Duodenal mucosa (tissue), 2 donors: ENCODE results near the gene ATP2B3.

Experiments
- H3K27ac ChIP-seq: one replicate; pipeline ENCODE4 v1.7.0; 2013; ENCODE audit warnings: low read depth, low read length
- H3K27me3 ChIP-seq, 2 donors: one replicate each; pipeline ENCODE4 v1.7.0; 2013; ENCODE audit warnings: low read length in 2 of 2, control low read depth in 1 of 2; ENCODE audit not compliant: insufficient read depth in 2 of 2, control insufficient read depth in 1 of 2
- H3K36me3 ChIP-seq, 2 donors: one replicate each; pipeline ENCODE4 v1.7.0; 2013; ENCODE audit warnings: low read length in 2 of 2, control low read depth in 1 of 2; ENCODE audit not compliant: insufficient read depth in 2 of 2, control insufficient read depth in 1 of 2
- H3K4me1 ChIP-seq, 2 donors: one replicate each; pipeline ENCODE4 v1.7.0; 2013; ENCODE audit warnings: low read length in 2 of 2, control low read depth in 1 of 2; ENCODE audit not compliant: insufficient read depth in 2 of 2, control insufficient read depth in 1 of 2
- H3K4me3 ChIP-seq, 2 donors: one replicate each; pipeline ENCODE4 v1.7.0; 2013; ENCODE audit warnings: low read length in 2 of 2, low read depth in 1 of 2
- H3K9ac ChIP-seq, 2 donors: one replicate each; pipeline ENCODE4 v1.7.0; 2013; ENCODE audit warnings: low read length in 2 of 2, low read depth in 1 of 2
- H3K9me3 ChIP-seq, 2 donors: one replicate each; pipeline ENCODE4 v1.7.0; 2013; ENCODE audit warnings: low read length in 2 of 2, control low read depth in 1 of 2; ENCODE audit not compliant: control insufficient read depth in 1 of 2

Gene ATP2B3

DNA sequence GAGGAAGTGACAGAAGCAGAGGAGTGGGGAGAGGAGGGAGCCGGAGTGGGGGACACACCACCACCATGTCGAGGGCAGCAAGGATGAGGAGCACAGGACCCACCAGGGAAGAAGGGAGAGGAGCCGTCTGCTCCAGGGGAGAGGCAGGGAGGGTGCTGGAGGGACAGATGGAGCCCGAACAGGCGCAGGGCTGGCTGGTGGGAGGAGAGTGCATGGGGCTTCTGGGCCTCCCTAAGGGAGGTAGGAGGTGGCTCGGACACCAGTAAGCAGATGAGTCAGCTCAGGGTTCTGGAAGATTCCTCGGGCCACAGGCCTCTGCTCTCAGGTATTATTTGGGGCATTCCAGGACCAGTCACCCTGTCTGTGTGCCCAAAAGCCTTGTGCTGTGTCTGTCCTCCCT lies 29.8 kb downstream of the ATP2B3 start:
- Histone ChIP-seq H3K4me1 (no peaks in the 10 kb centered on the region), H3K27me3 (no peaks in the 10 kb centered on the region), H3K4me3 (no peak overlapping the region), H3K36me3 (no peaks in the 10 kb centered on the region), H3K9ac (no peak overlapping the region), H3K27ac (no peak overlapping the region), H3K9me3 (no peaks in the 10 kb centered on the region)

DNA sequence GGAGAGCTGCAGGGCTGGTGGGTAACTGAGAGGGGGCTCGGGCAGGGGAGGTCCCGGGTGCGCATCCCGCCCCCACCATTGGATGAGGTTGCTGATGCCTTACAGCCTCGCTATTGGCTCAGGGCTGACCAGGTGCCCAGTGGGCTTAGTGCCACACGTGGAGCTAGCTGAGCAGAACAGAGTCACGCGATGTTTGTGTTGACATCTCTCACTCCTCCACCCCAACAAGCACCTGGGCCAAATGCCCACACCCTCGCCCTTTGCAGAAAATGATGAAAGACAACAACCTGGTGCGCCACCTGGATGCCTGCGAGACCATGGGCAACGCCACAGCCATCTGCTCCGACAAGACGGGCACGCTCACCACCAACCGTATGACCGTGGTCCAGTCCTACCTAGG lies 31.8 kb downstream of the ATP2B3 start:
- H3K36me3 ChIP-seq = no peaks in the 10 kb centered on the region
- no peak overlapping the region for H3K27ac ChIP-seq
- H3K9ac ChIP-seq = no peak overlapping the region
- no peaks in the 10 kb centered on the region for H3K27me3 ChIP-seq
- no peak overlapping the region for H3K4me3 ChIP-seq
- no peaks in the 10 kb centered on the region for H3K9me3 ChIP-seq
- no peaks in the 10 kb centered on the region for H3K4me1 ChIP-seq

DNA sequence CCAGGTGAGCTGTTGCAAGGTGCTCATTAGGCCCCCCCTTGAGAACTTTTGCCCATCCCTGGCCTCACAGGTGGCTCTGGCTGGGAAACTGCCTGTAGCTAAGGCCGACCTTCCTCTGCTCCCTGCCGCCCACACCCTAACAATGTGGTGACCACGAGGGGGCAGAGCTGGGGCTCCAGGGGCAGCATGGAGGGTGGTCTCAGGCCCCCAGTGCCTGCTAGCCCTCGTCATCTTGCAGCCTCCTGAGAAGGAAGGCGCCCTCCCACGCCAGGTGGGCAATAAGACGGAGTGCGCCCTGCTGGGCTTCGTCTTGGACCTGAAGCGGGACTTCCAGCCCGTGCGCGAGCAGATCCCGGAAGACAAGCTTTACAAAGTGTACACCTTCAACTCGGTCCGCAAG lies 32.4 kb downstream of the ATP2B3 start:
- Histone ChIP-seq H3K4me3 (no peak overlapping the region), H3K36me3 (no peaks in the 10 kb centered on the region), H3K9ac (no peak overlapping the region), H3K27me3 (no peaks in the 10 kb centered on the region), H3K4me1 (no peaks in the 10 kb centered on the region), H3K27ac (no peak overlapping the region), H3K9me3 (no peaks in the 10 kb centered on the region)

DNA sequence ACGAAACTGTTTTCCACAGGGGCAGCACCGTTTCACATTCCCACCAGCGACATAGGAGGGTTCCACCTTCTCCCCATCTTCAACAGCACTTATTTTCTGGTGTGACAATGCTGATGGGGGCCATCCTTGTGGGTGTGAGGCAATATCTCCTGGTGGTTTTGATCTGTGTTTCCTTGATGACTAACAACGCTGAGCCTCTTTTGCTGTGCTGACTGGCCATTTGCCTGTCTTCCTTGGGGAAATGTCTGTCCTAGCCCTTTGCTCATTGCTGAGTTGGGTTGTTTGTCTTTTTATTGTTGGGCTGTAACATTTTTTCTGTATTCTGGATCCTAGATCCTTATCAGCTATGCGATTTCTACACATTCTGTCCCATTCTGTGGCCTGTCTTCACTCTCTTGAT lies 33.7 kb downstream of the ATP2B3 start:
- Histone ChIP-seq H3K9me3 (no peaks in the 10 kb centered on the region), H3K9ac (no peak overlapping the region), H3K36me3 (no peaks in the 10 kb centered on the region), H3K4me3 (no peak overlapping the region), H3K27ac (no peak overlapping the region), H3K4me1 (no peaks in the 10 kb centered on the region), H3K27me3 (no peaks in the 10 kb centered on the region)

DNA sequence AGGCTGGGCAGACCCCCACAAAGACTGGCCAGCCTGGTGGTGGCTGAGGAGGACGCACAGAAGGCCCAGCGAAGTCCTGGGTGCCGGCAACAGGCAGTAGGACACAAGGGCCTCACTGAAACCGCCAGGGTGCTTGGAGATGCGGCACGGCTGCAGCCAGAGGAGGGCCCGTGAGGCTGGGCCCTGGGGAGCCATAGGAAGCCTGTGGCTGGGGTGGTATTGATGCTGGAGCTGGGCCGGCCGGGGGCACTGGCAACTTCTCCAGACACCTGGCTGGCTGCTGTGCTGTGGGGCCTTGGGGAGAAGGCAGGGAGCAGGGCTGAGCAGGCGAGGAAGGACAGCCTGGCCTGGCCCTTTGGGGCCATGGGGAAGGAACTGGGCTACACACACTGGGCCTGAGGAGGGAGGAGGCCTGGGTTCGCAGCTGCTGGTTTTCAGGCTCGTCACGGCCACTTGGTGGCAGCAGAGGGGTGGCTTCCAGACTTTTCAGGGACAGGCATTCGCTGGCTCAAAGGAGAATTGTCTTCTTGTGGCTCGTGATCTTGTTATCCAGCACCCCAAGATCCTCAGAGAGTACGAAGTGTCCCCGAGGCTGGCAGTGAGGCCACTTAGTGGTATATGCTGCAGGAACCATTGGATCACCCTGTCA lies 37.2 kb downstream of the ATP2B3 start:
- Histone ChIP-seq H3K9ac (no peak overlapping the region), H3K4me1 (no peaks in the 10 kb centered on the region), H3K4me3 (no peak overlapping the region), H3K27ac (no peak overlapping the region), H3K9me3 (no peaks in the 10 kb centered on the region), H3K27me3 (no peaks in the 10 kb centered on the region), H3K36me3 (no peaks in the 10 kb centered on the region)

DNA sequence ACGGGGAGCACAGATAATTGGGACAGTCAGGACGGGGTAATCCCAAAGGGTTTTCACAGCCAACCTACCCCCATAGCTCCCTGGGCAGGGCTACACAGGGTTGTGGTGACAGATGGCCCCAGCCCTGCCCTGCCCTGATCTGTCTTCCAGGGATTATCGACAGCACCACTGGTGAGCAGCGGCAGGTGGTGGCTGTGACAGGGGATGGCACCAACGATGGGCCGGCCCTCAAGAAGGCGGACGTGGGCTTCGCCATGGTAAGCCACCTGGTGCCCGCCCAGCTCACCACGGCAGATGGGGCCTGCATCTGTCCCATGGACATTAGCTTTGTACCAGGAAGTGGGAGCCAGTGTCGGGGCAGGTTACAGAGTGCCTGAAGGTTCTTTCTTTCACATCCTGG lies 39.3 kb downstream of the ATP2B3 start:
- H3K4me3 ChIP-seq = no peak overlapping the region
- H3K27me3 ChIP-seq = no peaks in the 10 kb centered on the region
- H3K9me3 ChIP-seq = no peaks in the 10 kb centered on the region
- H3K27ac ChIP-seq = no peak overlapping the region
- no peak overlapping the region for H3K9ac ChIP-seq
- no peaks in the 10 kb centered on the region for H3K36me3 ChIP-seq
- no peaks in the 10 kb centered on the region for H3K4me1 ChIP-seq

DNA sequence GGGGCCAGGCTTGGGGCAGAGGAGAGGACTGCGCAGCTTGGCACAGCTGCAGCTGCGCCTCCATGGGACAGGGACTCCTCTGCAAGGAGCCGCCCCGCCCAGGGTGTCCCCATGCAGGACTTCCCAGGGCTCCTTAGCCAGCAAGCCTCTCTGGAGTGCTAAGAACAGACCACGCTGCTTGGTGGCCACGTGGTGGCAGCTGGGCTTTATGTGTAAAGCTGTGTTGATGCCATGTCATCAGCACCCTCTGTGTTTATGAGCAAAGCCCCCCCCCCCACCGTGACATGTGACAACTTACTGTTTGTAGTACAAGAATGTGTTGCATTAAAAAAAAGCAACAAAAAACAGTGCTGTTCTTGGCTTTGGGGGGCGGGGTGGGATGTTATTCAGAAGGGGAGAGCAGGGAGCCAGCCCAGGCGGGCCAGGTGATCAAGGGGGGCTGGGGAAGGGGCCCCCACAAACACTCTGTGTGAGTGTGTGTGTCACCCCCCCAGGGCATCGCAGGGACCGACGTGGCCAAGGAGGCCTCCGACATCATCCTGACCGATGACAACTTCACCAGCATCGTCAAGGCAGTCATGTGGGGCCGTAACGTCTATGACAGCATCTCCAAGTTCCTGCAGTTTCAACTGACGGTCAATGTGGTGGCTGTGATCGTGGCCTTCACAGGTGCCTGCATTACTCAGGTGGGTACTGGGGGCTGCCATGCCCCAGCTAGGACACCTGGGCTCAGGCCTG lies 40.3 kb downstream of the ATP2B3 start:
- H3K4me3 ChIP-seq = no peak overlapping the region
- no peaks in the 10 kb centered on the region for H3K9me3 ChIP-seq
- no peaks in the 10 kb centered on the region for H3K36me3 ChIP-seq
- H3K9ac ChIP-seq = no peak overlapping the region
- H3K27ac ChIP-seq = no peak overlapping the region
- H3K27me3 ChIP-seq = no peaks in the 10 kb centered on the region
- H3K4me1 ChIP-seq = no peaks in the 10 kb centered on the region

DNA sequence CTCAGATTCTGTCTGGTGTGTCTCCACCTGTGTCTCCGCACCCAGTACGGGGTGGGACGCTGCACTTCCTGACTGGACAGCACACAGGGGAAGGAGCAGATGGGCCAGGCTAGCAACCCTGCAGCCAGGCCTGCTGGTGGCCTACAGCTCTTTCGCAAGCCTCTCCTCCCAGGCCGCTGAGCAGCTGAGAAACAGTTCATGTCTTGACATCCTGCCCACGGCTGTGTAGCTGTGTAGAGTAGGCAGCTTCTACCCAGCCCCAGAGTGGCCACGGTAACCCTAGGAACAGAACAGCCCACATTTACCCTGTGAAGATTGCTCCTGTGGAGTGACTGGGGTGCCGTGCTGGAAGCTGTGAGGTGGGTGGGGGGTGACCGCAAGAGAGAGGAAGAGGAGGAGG lies 42.6 kb downstream of the ATP2B3 start:
- H3K4me1 ChIP-seq = no peaks in the 10 kb centered on the region
- no peaks in the 10 kb centered on the region for H3K36me3 ChIP-seq
- H3K27ac ChIP-seq = no peak overlapping the region
- no peak overlapping the region for H3K4me3 ChIP-seq
- H3K9me3 ChIP-seq = no peaks in the 10 kb centered on the region
- H3K9ac ChIP-seq = no peak overlapping the region
- no peaks in the 10 kb centered on the region for H3K27me3 ChIP-seq

DNA sequence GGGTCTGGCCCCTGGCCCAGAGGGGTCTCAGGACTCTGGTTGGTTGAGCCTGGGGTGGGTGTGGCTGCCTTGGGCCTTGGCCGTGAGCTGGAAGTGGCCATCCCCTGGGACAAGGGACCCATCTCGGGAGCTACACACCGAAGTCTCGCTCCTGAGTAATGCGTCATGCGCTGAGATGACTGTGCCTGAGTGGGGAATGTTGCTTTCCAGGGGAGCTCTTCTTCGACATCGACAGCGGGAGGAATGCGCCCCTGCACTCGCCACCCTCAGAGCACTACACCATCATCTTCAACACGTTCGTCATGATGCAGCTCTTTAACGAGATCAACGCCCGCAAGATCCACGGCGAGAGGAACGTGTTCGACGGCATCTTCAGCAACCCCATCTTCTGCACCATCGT lies 43.0 kb downstream of the ATP2B3 start:
- no peak overlapping the region for H3K4me3 ChIP-seq
- no peaks in the 10 kb centered on the region for H3K27me3 ChIP-seq
- no peaks in the 10 kb centered on the region for H3K4me1 ChIP-seq
- H3K36me3 ChIP-seq = no peaks in the 10 kb centered on the region
- no peak overlapping the region for H3K9ac ChIP-seq
- no peak overlapping the region for H3K27ac ChIP-seq
- no peaks in the 10 kb centered on the region for H3K9me3 ChIP-seq

DNA sequence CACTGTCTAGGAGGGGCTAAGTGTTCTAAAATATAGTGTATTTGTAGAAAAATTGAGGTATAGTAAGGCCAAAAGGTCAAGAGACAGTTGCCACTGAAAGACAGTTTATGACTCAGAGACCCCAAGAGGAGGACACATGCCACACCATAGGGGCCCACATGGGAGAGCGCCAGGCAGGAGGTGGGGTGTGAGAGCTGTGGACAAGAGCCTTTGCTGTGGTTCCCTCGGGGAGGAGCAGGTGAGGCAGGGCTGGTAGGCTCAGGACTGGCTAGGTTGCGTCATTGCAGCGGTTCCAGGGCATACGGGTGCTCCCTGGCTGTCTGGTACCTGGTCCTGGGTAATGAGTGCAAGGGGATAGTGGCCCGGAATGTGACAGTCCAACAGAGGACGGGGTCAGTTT lies 43.9 kb downstream of the ATP2B3 start:
- no peak overlapping the region for H3K27ac ChIP-seq
- no peaks in the 10 kb centered on the region for H3K27me3 ChIP-seq
- no peaks in the 10 kb centered on the region for H3K9me3 ChIP-seq
- no peak overlapping the region for H3K4me3 ChIP-seq
- no peaks in the 10 kb centered on the region for H3K36me3 ChIP-seq
- no peaks in the 10 kb centered on the region for H3K4me1 ChIP-seq
- no peak overlapping the region for H3K9ac ChIP-seq
